ENCODE data around the gene ATG7.

DNA sequence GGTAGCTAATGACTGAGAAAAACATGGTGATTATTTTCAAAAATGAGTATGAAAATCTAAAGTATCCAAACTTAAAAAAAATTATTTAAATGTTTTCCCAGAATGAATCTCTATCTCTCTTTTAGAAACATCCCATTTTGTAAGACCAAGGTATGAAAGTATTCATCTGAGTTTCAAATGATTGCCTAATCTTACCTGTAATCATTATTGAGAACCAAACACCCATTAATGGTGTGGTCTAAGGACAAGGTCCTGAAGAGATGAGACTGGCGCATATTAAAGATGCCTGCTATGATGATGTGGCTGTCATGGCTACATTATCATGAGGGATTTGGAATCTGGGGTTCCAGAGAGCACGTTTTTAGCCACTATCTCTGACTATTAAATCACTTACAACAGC, 206.0 kb downstream of the ATG7 start:
- TF ChIP-seq, protein P1, sequence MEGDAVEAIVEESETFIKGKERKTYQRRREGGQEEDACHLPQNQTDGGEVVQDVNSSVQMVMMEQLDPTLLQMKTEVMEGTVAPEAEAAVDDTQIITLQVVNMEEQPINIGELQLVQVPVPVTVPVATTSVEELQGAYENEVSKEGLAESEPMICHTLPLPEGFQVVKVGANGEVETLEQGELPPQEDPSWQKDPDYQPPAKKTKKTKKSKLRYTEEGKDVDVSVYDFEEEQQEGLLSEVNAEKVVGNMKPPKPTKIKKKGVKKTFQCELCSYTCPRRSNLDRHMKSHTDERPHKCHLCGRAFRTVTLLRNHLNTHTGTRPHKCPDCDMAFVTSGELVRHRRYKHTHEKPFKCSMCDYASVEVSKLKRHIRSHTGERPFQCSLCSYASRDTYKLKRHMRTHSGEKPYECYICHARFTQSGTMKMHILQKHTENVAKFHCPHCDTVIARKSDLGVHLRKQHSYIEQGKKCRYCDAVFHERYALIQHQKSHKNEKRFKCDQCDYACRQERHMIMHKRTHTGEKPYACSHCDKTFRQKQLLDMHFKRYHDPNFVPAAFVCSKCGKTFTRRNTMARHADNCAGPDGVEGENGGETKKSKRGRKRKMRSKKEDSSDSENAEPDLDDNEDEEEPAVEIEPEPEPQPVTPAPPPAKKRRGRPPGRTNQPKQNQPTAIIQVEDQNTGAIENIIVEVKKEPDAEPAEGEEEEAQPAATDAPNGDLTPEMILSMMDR (IDR thresholded peaks at IDR 0.05; ENCODE audit: insufficient read depth, low read length), result no peak
- TF ChIP-seq POLR2AphosphoS5 (IDR thresholded peaks at IDR 0.05; ENCODE audit: low read depth), result no peak
- TF ChIP-seq, protein P2, sequence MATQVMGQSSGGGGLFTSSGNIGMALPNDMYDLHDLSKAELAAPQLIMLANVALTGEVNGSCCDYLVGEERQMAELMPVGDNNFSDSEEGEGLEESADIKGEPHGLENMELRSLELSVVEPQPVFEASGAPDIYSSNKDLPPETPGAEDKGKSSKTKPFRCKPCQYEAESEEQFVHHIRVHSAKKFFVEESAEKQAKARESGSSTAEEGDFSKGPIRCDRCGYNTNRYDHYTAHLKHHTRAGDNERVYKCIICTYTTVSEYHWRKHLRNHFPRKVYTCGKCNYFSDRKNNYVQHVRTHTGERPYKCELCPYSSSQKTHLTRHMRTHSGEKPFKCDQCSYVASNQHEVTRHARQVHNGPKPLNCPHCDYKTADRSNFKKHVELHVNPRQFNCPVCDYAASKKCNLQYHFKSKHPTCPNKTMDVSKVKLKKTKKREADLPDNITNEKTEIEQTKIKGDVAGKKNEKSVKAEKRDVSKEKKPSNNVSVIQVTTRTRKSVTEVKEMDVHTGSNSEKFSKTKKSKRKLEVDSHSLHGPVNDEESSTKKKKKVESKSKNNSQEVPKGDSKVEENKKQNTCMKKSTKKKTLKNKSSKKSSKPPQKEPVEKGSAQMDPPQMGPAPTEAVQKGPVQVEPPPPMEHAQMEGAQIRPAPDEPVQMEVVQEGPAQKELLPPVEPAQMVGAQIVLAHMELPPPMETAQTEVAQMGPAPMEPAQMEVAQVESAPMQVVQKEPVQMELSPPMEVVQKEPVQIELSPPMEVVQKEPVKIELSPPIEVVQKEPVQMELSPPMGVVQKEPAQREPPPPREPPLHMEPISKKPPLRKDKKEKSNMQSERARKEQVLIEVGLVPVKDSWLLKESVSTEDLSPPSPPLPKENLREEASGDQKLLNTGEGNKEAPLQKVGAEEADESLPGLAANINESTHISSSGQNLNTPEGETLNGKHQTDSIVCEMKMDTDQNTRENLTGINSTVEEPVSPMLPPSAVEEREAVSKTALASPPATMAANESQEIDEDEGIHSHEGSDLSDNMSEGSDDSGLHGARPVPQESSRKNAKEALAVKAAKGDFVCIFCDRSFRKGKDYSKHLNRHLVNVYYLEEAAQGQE (IDR thresholded peaks at IDR 0.05; ENCODE audit: insufficient replicate concordance, low read depth), result no peak

Data from HL-60 (cell line).